DND-41 (cell line): ENCODE data around the gene ATP2A3.

Experiments used
- CTCF ChIP-seq: IDR thresholded peaks from 2 replicates; pipeline ENCODE4 v1.5.1; 2012; ENCODE audit warnings: borderline replicate concordance, low read length, moderate library complexity, mild to moderate bottlenecking; ENCODE audit not compliant: poor library complexity, severe bottlenecking; ENCODE audit errors: extremely low read depth
- EZH2 ChIP-seq: IDR thresholded peaks from 3 replicates; pipeline ENCODE4 v1.6.1; 2012; ENCODE audit warnings: borderline replicate concordance, low read depth, mild to moderate bottlenecking, moderate library complexity, low read length, inconsistent platforms; ENCODE audit not compliant: severe bottlenecking

GRCh38 chr17:3956983-3957382 is 7.3 kb downstream of the ATP2A3 start:
- no peak for TF ChIP-seq CTCF
- no peak for TF ChIP-seq EZH2
